GM12865 (cell line): ENCODE data around the gene SFMBT2.

Experiments used
- DNase-seq: peaks from one replicate; pipeline ENCODE4 v3.0.0; 2010; ENCODE audit warnings: low read depth
- H3K4me3 ChIP-seq: 2 replicates; pipeline ENCODE4 v1.5.1; 2011; ENCODE audit warnings: mild to moderate bottlenecking, low read depth, low read length, control low read depth
- CTCF ChIP-seq: IDR thresholded peaks from 2 replicates; pipeline ENCODE4 v1.5.1; 2011; ENCODE audit warnings: low read length, control low read depth, low read depth, inconsistent platforms; ENCODE audit not compliant: insufficient read depth; ENCODE audit errors: missing control alignments

Gene SFMBT2

GRCh38 chr10:7265396-7266123, 145.3 kb downstream of the SFMBT2 start:
- DNase-seq: no peak

GRCh38 chr10:7264313-7264756, 146.5 kb downstream of the SFMBT2 start:
- no peak overlapping the region for H3K4me3 ChIP-seq
- no peak for DNase-seq
- no peak for TF ChIP-seq CTCF

More at GRCh38 chr10:7265396-7266123, 145.3 kb downstream of the SFMBT2 start:
- TF ChIP-seq CTCF: no peak
- no peak overlapping the region for H3K4me3 ChIP-seq

GRCh38 chr10:7263616-7264015, 147.2 kb downstream of the SFMBT2 start:
- no peak for DNase-seq
- H3K4me3 ChIP-seq: no peak overlapping the region
- no peak for TF ChIP-seq CTCF

- H3K4me3 ChIP-seq: no peak overlapping the region
- no peak for TF ChIP-seq CTCF
- DNase-seq: no peak
Measured at GRCh38 chr10:7261351-7261750, 149.5 kb downstream of the SFMBT2 start.

- no peak for DNase-seq
- TF ChIP-seq CTCF: no peak
Measured at GRCh38 chr10:7260912-7261311, 149.9 kb downstream of the SFMBT2 start.

GRCh38 chr10:7260412-7260900, 150.4 kb downstream of the SFMBT2 start:
- DNase-seq: peak; percentile 81
- H3K4me3 ChIP-seq: no peak overlapping the region
- peak; percentile 37 for TF ChIP-seq CTCF

More at GRCh38 chr10:7260912-7261311, 149.9 kb downstream of the SFMBT2 start:
- no peak overlapping the region for H3K4me3 ChIP-seq
